GM12878 (cell line): ENCODE measurements around the gene FOXP4. TPM values are rescaled to one million over a fixed set of nuclear protein-coding genes. Genes with fewer than 3 reads are reported as not detected.

Source experiments
- ATAC-seq: fragments of 200-7000 bp; cut with Tn5 transposase; 3 replicates; pipeline ENCODE4 v1.9.1; 2020; ENCODE audit warnings: mild to moderate bottlenecking, moderate library complexity
- BruUV-seq: library from RNA; stranded (reverse); fragments of 400-500 nt; replicated peaks from 2 replicates; lab custom pipeline; 2021; lab: Mats Ljungman, UMichigan
- CTCF ChIA-PET: fragments of 300-600 bp; sonication (Branson Sonifier 250); formaldehyde crosslinking; extraction: SDS; loops from one replicate; lab custom pipeline; 2021; ENCODE audit warnings: inconsistent platforms; lab: Yijun Ruan, JAX
- POLR2A ChIA-PET: fragments of 350-600 bp; formaldehyde crosslinking; extraction: SDS; loops from one replicate; lab custom pipeline; 2021; ENCODE audit warnings: inconsistent platforms; lab: Charles Lee
- RAD21 ChIA-PET: fragments of 300-600 bp; sonication (Branson Sonifier 250); formaldehyde crosslinking; loops from one replicate; lab custom pipeline; 2023; ENCODE audit warnings: antibody characterized with exemption; ENCODE audit not compliant: unreplicated experiment; lab: Charles Lee
- SMC1A ChIA-PET: fragments of 300-600 bp; sonication (Branson Sonifier 250); formaldehyde crosslinking; loops from one replicate; lab custom pipeline; 2023; ENCODE audit not compliant: unreplicated experiment, uncharacterized antibody; lab: Charles Lee
- DNase-seq: peaks from one replicate; pipeline ENCODE4 v3.0.0-alpha.2; 2011; ENCODE audit warnings: low read depth, low spot score
- FAIRE-seq: peaks from 3 replicates; lab custom pipeline; 2011; peaks lifted over from hg19 to GRCh38; lab: Jason Lieb, UNC
- H2AFZ ChIP-seq: 2 replicates; pipeline ENCODE4 v1.6.0; 2011; ENCODE audit warnings: low read depth, low read length, control low read depth; ENCODE audit not compliant: control insufficient read depth
- H3K27ac ChIP-seq: 2 replicates; pipeline ENCODE4 v1.5.1; 2011; ENCODE audit warnings: control low read depth; ENCODE audit not compliant: control insufficient read depth, insufficient read depth
- H3K27me3 ChIP-seq, 2 experiments: replicated peaks in 1 of 2; 2 replicates each; pipeline versions ENCODE4 v1.6.0 to v1.6.1; 2011; ENCODE audit warnings: low read length in 1 of 2; ENCODE audit not compliant: control insufficient read depth in 2 of 2, insufficient read depth in 2 of 2
- H3K36me3 ChIP-seq, 2 experiments: 2 replicates each; pipeline ENCODE4 v1.5.1; 2011; ENCODE audit warnings: low read length in 1 of 2; ENCODE audit not compliant: control insufficient read depth in 2 of 2, insufficient read depth in 2 of 2
- H3K4me1 ChIP-seq: 2 replicates; pipeline ENCODE4 v1.6.1; 2011; ENCODE audit warnings: mild to moderate bottlenecking, low read length, moderate library complexity, mixed read lengths; ENCODE audit not compliant: control insufficient read depth, insufficient read depth
- H3K4me2 ChIP-seq: 2 replicates; pipeline ENCODE4 v1.6.0; 2011; ENCODE audit warnings: control low read depth; ENCODE audit not compliant: control insufficient read depth, insufficient read depth
- H3K4me3 ChIP-seq: fragments of 200-600 bp; sonication (generic); 2 replicates; pipeline ENCODE4 v1.5.1; 2016
- H3K79me2 ChIP-seq: 2 replicates; pipeline ENCODE4 v1.6.0; 2011; ENCODE audit warnings: low read length; ENCODE audit not compliant: control insufficient read depth, insufficient read depth
- H3K9ac ChIP-seq: 2 replicates; pipeline ENCODE4 v1.8.0; 2011; ENCODE audit warnings: low read length, control low read depth, mixed read lengths; ENCODE audit not compliant: control insufficient read depth, insufficient read depth
- H3K9me3 ChIP-seq: replicated peaks from 3 replicates; pipeline ENCODE4 v1.5.1; 2011; ENCODE audit warnings: mild to moderate bottlenecking, low read length; ENCODE audit not compliant: control insufficient read depth, insufficient read depth
- H4K20me1 ChIP-seq: 2 replicates; pipeline ENCODE4 v1.6.0; 2011; ENCODE audit not compliant: control insufficient read depth, insufficient read depth
- BHLHE40 ChIP-seq, 2 experiments: fragments of 450-650 bp in 1 of 2; IDR thresholded peaks; 2 replicates each; pipeline ENCODE4 v1.6.1; 2011 to 2017; ENCODE audit warnings: low read depth in 2 of 2, borderline replicate concordance in 1 of 2, improper control_type of control experiment in 1 of 2, low read length in 1 of 2, mild to moderate bottlenecking in 1 of 2
- E2F8 ChIP-seq: fragments of 450-650 bp; IDR thresholded peaks from 2 replicates; pipeline ENCODE4 v1.6.1; 2018; ENCODE audit warnings: mild to moderate bottlenecking, low read depth, moderate library complexity; ENCODE audit not compliant: partially characterized antibody
- GABPA ChIP-seq: IDR thresholded peaks from 2 replicates; pipeline ENCODE4 v1.6.1; 2014; ENCODE audit warnings: antibody characterized with exemption, low read depth, mild to moderate bottlenecking, inconsistent platforms
- MLLT1 ChIP-seq: fragments of 450-650 bp; IDR thresholded peaks from 2 replicates; pipeline ENCODE4 v1.6.1; 2016; ENCODE audit warnings: mild to moderate bottlenecking
- MTA2 ChIP-seq: fragments of 450-650 bp; IDR thresholded peaks from 2 replicates; pipeline ENCODE4 v1.6.1; 2016; ENCODE audit warnings: low read depth, mild to moderate bottlenecking, moderate library complexity
- SMAD1 ChIP-seq: fragments of 450-650 bp; IDR thresholded peaks from 2 replicates; pipeline ENCODE4 v1.6.1; 2018; ENCODE audit warnings: mild to moderate bottlenecking, low read depth; ENCODE audit not compliant: partially characterized antibody
- SP1 ChIP-seq: IDR thresholded peaks from one replicate; pipeline ENCODE4 v1.6.1; 2011; ENCODE audit warnings: low read depth, low read length
- SRF ChIP-seq, 2 experiments: IDR thresholded peaks; 2 replicates each; pipeline ENCODE4 v1.6.1; 2011; ENCODE audit warnings: low read depth in 2 of 2, low read length in 2 of 2, mild to moderate bottlenecking in 1 of 2, moderate library complexity in 1 of 2
- TBL1XR1 ChIP-seq: IDR thresholded peaks from 2 replicates; pipeline ENCODE4 v1.6.1; 2012; ENCODE audit warnings: low read depth, low read length, improper control_type of control experiment
- ZBTB4 ChIP-seq: fragments of 450-650 bp; formaldehyde crosslinking; IDR thresholded peaks from 2 replicates; pipeline ENCODE4 v1.4.0; 2022; ENCODE audit warnings: mild to moderate bottlenecking, moderate library complexity
- ZNF207 ChIP-seq: fragments of 450-650 bp; IDR thresholded peaks from 2 replicates; pipeline ENCODE4 v1.6.1; 2014; ENCODE audit warnings: antibody characterized with exemption, mild to moderate bottlenecking, borderline replicate concordance
- ZNF274 ChIP-seq: IDR thresholded peaks from one replicate; pipeline ENCODE4 v1.8.0; 2011; ENCODE audit not compliant: insufficient read length, insufficient read depth
- ZNF384 ChIP-seq: IDR thresholded peaks from 2 replicates; pipeline ENCODE4 v1.6.1; 2012; ENCODE audit warnings: low read depth, mild to moderate bottlenecking, low read length, improper control_type of control experiment, borderline replicate concordance
- WGBS: methylation state at CpG from one replicate; pipeline ENCODE4 v1.1.6; 2016; ENCODE audit warnings: low lambda C conversion rate; ENCODE audit not compliant: insufficient replicate concordance, insufficient coverage; ENCODE audit errors: missing lambda C conversion rate; 5-methylcytosine and 5-hydroxymethylcytosine counted together
- in situ Hi-C: fragments of 300-500 bp; cut with MboI; formaldehyde crosslinking; loops from 9 replicates; pipeline ENCODE4 v1.14.3; 2018; ENCODE audit warnings: mixed read lengths
- intact Hi-C: fragments of 100-400 bp; cut with micrococcal nuclease; formaldehyde crosslinking; loops from one replicate; pipeline ENCODE4 v1.14.2; 2022; ENCODE audit not compliant: unreplicated experiment
- polyA plus RNA-seq, 11 experiments: library from polyadenylated mRNA; depleted of rRNA in 4 of 11; unstranded in 6 of 11; stranded (reverse) in 5 of 11; fragments of >200 nt; fragmentation: Nextera tagmentation in 4 of 11; fragmentation: Illumina TruSeq in 1 of 11; extraction: Ambion mirVana in 4 of 11; extraction: Trizol in 1 of 11; gene quantifications; 1 replicate in 1 of 11; 2 replicates in 10 of 11; pipeline versions ENCODE4 v1.2.1 to v1.2.3, GENCODE V29; 2011 to 2016; ENCODE audit warnings: inconsistent platforms in 2 of 11, missing spikeins in 2 of 11, low read depth in 1 of 11
- total RNA-seq, 4 experiments: library from RNA; depleted of rRNA in 3 of 4; stranded (reverse); fragments of >200 nt in 3 of 4; fragmentation: Illumina TruSeq in 1 of 4; extraction: Trizol in 1 of 4; gene quantifications; 2 replicates each; pipeline versions ENCODE4 v1.2.1 to v1.2.3, GENCODE V29; 2013 to 2021

The FOXP4 gene
- total and polyA plus RNA-seq, 10 of the 15 experiments (the other 5 are each of a cell fraction or from before 2014, with no cell fraction given) = 0.31 to 46.1 (median 2.3) TPM

GRCh38 chr6:41633056-41633634, 87.0 kb downstream of the FOXP4 start:
- Histone ChIP-seq H3K27ac (no peak overlapping the region), H3K9ac (no peak overlapping the region), H3K9me3 (no peaks in the 10 kb centered on the region), H3K4me2 (no peak overlapping the region), H3K4me3 (no peak overlapping the region), H3K27me3 (peaks cover 9 to 18% of the 10 kb centered on the region in 2 experiments), H3K79me2 (no peaks in the 10 kb centered on the region), H2AFZ (no peak overlapping the region), H3K36me3 (no peaks in the 10 kb centered on the region), H4K20me1 (no peaks in the 10 kb centered on the region), H3K4me1 (no peaks in the 10 kb centered on the region)
- POLR2A ChIA-PET = no interaction called here
- RAD21 ChIA-PET = no interaction called here
- BruUV-seq = no TSS peak
- in situ Hi-C loops (no loop called here), intact Hi-C loops (no loop called here)
- no peak for FAIRE-seq
- 0% methylated on average over 2 of the region's 2 CpGs for WGBS
- DNase-seq = no peak
- SMC1A ChIA-PET = no interaction called here
- ATAC-seq = no peak
- CTCF ChIA-PET = interaction anchor here (0.9 to 2.0 kb wide), 2 partner anchors 31 to 50 kb away, joined by 3 to 6 read pairs; no protein-coding TSS in a partner anchor
- TF ChIP-seq SP1 = no peak
- TF ChIP-seq BHLHE40 (IDR thresholded peaks at IDR 0.05; ENCODE audit: borderline replicate concordance in 1 of 2, low read depth in 2 of 2, low read length in 1 of 2) = no peak
- no peak for TF ChIP-seq ZNF384
- no peak for TF ChIP-seq ZNF274
- no peak for TF ChIP-seq MTA2
- no peak for TF ChIP-seq ZBTB4
- TF ChIP-seq ZNF207 = no peak
- TF ChIP-seq SRF (IDR thresholded peaks at IDR 0.05; ENCODE audit: low read depth in 2 of 2, low read length in 2 of 2) = no peak
- no peak for TF ChIP-seq E2F8
- TF ChIP-seq SMAD1 = no peak
- TF ChIP-seq TBL1XR1 = no peak
- no peak for TF ChIP-seq MLLT1
- TF ChIP-seq GABPA = no peak
